Stimulated activated naive CD8-positive, alpha-beta T cell treated with anti-CD3 and anti-CD28 coated beads, Interleukin-15, amount 100 ng/mL, for 72 hours (primary cell): ENCODE measurements around the gene OSBPL8.

Experiments
- ATAC-seq: fragments of 150-1000 bp; cut with Tn5 transposase; 2 replicates; pipeline ENCODE4 v1.10.0; 2021; ENCODE audit warnings: mild to moderate bottlenecking, moderate library complexity
- DNase-seq, 2 donors: peaks; one replicate each; pipeline ENCODE4 v3.0.0; 2021 to 2022
- H3K27ac Mint-ChIP-seq, 2 donors: one replicate each; pipeline ENCODE4 v1.8.0; 2022; ENCODE audit warnings: mild to moderate bottlenecking in 2 of 2, mixed read lengths in 2 of 2, moderate library complexity in 2 of 2
- H3K27me3 Mint-ChIP-seq: one replicate; pipeline ENCODE4 v1.8.0; 2022; ENCODE audit warnings: mixed read lengths
- H3K4me1 Mint-ChIP-seq: one replicate; pipeline ENCODE4 v1.8.0; 2022; ENCODE audit warnings: mild to moderate bottlenecking, mixed read lengths
- H3K4me3 Mint-ChIP-seq, 2 donors: one replicate each; pipeline ENCODE4 v1.8.0; 2022; ENCODE audit warnings: mild to moderate bottlenecking in 2 of 2, mixed read lengths in 2 of 2, moderate library complexity in 1 of 2
- H3K9me3 Mint-ChIP-seq, 2 donors: one replicate each; pipeline ENCODE4 v1.8.0; 2022; ENCODE audit warnings: mixed read lengths in 2 of 2

OSBPL8 gene

GRCh38 chr12:76445462-76445861 is 114.1 kb downstream of the OSBPL8 start:
- Mint-ChIP-seq H3K4me3 (no peak overlapping the region), H3K27me3 (no peaks in the 10 kb centered on the region), H3K27ac (no peak overlapping the region), H3K4me1 (peaks cover 22% of the 10 kb centered on the region), H3K9me3 (no peaks in the 10 kb centered on the region)
- ATAC-seq (peak; percentile 80), DNase-seq (no peak)

- ATAC-seq = peak; percentile 59
- Mint-ChIP-seq H3K4me1 (peaks cover 22% of the 10 kb centered on the region), H3K27me3 (no peaks in the 10 kb centered on the region), H3K4me3 (no peak overlapping the region), H3K9me3 (no peaks in the 10 kb centered on the region), H3K27ac (no peak overlapping the region)
- DNase-seq = no peak
These were observed 115.1 kb downstream of the OSBPL8 start for GRCh38 chr12:76444408-76444984.

- Mint-ChIP-seq H3K9me3 (peaks cover 7 to 8% of the 10 kb centered on the region in 2 donors), H3K27ac (no peak overlapping the region), H3K27me3 (no peaks in the 10 kb centered on the region), H3K4me3 (no peak overlapping the region), H3K4me1 (peaks cover 20% of the 10 kb centered on the region)
- DNase-seq (no peak), ATAC-seq (no peak)
These were observed 118.6 kb downstream of the OSBPL8 start for GRCh38 chr12:76441016-76441415.

- H3K9me3 Mint-ChIP-seq = peaks cover 24 to 48% of the 10 kb centered on the region in 2 donors
- H3K27ac Mint-ChIP-seq = no peak overlapping the region
- ATAC-seq (no peak), DNase-seq (no peak)
- H3K27me3 Mint-ChIP-seq = no peaks in the 10 kb centered on the region
- peaks cover 21% of the 10 kb centered on the region for H3K4me1 Mint-ChIP-seq
- no peak overlapping the region for H3K4me3 Mint-ChIP-seq
These were observed 126.8 kb downstream of the OSBPL8 start for GRCh38 chr12:76432733-76433132.

GRCh38 chr12:76428117-76428516 is 131.5 kb downstream of the OSBPL8 start:
- H3K9me3 Mint-ChIP-seq = peaks cover 19 to 41% of the 10 kb centered on the region in 2 donors

GRCh38 chr12:76426160-76426559 is 133.4 kb downstream of the OSBPL8 start:
- no peaks in the 10 kb centered on the region for H3K27me3 Mint-ChIP-seq
- peaks cover 4 to 21% of the 10 kb centered on the region in 2 donors for H3K9me3 Mint-ChIP-seq
- peaks cover 19% of the 10 kb centered on the region for H3K4me1 Mint-ChIP-seq
- ATAC-seq (no peak), DNase-seq (no peak)
- no peak overlapping the region for H3K27ac Mint-ChIP-seq
- H3K4me3 Mint-ChIP-seq = no peak overlapping the region

More at GRCh38 chr12:76428117-76428516, 131.5 kb downstream of the OSBPL8 start:
- no peak overlapping the region for H3K27ac Mint-ChIP-seq
- H3K4me3 Mint-ChIP-seq = no peak overlapping the region
- ATAC-seq = no peak
- peaks cover 21% of the 10 kb centered on the region for H3K4me1 Mint-ChIP-seq
- no peak for DNase-seq
- no peaks in the 10 kb centered on the region for H3K27me3 Mint-ChIP-seq

- no peak overlapping the region for H3K4me3 Mint-ChIP-seq
- no peaks in the 10 kb centered on the region for H3K27me3 Mint-ChIP-seq
- H3K9me3 Mint-ChIP-seq = peaks cover 4 to 14% of the 10 kb centered on the region in 2 donors
- ATAC-seq (no peak), DNase-seq (no peak)
- peaks cover 8% of the 10 kb centered on the region for H3K4me1 Mint-ChIP-seq
- H3K27ac Mint-ChIP-seq = no peak overlapping the region
These were observed 134.6 kb downstream of the OSBPL8 start for GRCh38 chr12:76424941-76425340.

GRCh38 chr12:76422543-76423438 is 136.8 kb downstream of the OSBPL8 start:
- no peak for DNase-seq
- H3K4me1 Mint-ChIP-seq = peaks cover 6% of the 10 kb centered on the region
- no peaks in the 10 kb centered on the region for H3K27me3 Mint-ChIP-seq
- no peak overlapping the region for H3K27ac Mint-ChIP-seq
- peaks cover 4 to 12% of the 10 kb centered on the region in 2 donors for H3K9me3 Mint-ChIP-seq
- ATAC-seq = no peak
- H3K4me3 Mint-ChIP-seq = no peak overlapping the region

GRCh38 chr12:76422154-76422542 is 137.4 kb downstream of the OSBPL8 start:
- H3K27me3 Mint-ChIP-seq = no peaks in the 10 kb centered on the region
- peaks cover 11% of the 10 kb centered on the region for H3K4me1 Mint-ChIP-seq
- no peak overlapping the region for H3K4me3 Mint-ChIP-seq
- no peak for ATAC-seq
- no peak for DNase-seq
- peaks cover 4 to 12% of the 10 kb centered on the region in 2 donors for H3K9me3 Mint-ChIP-seq
- no peak overlapping the region for H3K27ac Mint-ChIP-seq

GRCh38 chr12:76421046-76421445 is 138.5 kb downstream of the OSBPL8 start:
- H3K9me3 Mint-ChIP-seq = peaks cover 1 to 4% of the 10 kb centered on the region in 2 donors
- DNase-seq = no peak
- no peaks in the 10 kb centered on the region for H3K27me3 Mint-ChIP-seq
- ATAC-seq = no peak
- H3K4me1 Mint-ChIP-seq = peaks cover 16% of the 10 kb centered on the region
- H3K27ac Mint-ChIP-seq = no peak overlapping the region
- H3K4me3 Mint-ChIP-seq = no peak overlapping the region

GRCh38 chr12:76420222-76420621 is 139.3 kb downstream of the OSBPL8 start:
- peaks cover 0 to 4% of the 10 kb centered on the region in 2 donors for H3K9me3 Mint-ChIP-seq
- no peak overlapping the region for H3K4me3 Mint-ChIP-seq
- ATAC-seq (no peak), DNase-seq (no peak)
- no peaks in the 10 kb centered on the region for H3K27me3 Mint-ChIP-seq
- H3K4me1 Mint-ChIP-seq = peaks cover 16% of the 10 kb centered on the region
- H3K27ac Mint-ChIP-seq = no peak overlapping the region

GRCh38 chr12:76417116-76417515 is 142.5 kb downstream of the OSBPL8 start:
- no peak overlapping the region for H3K4me3 Mint-ChIP-seq
- ATAC-seq (no peak), DNase-seq (no peak)
- no peaks in the 10 kb centered on the region for H3K9me3 Mint-ChIP-seq
- H3K27ac Mint-ChIP-seq = no peak overlapping the region
- no peaks in the 10 kb centered on the region for H3K27me3 Mint-ChIP-seq
- H3K4me1 Mint-ChIP-seq = peaks cover 10% of the 10 kb centered on the region

- Mint-ChIP-seq H3K4me1 (peaks cover 17% of the 10 kb centered on the region), H3K27me3 (no peaks in the 10 kb centered on the region), H3K4me3 (no peak overlapping the region), H3K27ac (no peak overlapping the region), H3K9me3 (no peaks in the 10 kb centered on the region)
- ATAC-seq (no peak), DNase-seq (no peak)
These were observed 146.4 kb downstream of the OSBPL8 start for GRCh38 chr12:76413121-76413520.

- H3K4me1 Mint-ChIP-seq = peaks cover 6% of the 10 kb centered on the region
- H3K4me3 Mint-ChIP-seq = no peak overlapping the region
- no peaks in the 10 kb centered on the region for H3K27me3 Mint-ChIP-seq
- no peaks in the 10 kb centered on the region for H3K9me3 Mint-ChIP-seq
- ATAC-seq = no peak
- no peak overlapping the region for H3K27ac Mint-ChIP-seq
- DNase-seq = no peak
These were observed 148.8 kb downstream of the OSBPL8 start for GRCh38 chr12:76410781-76411180.

- Mint-ChIP-seq H3K27ac (no peak overlapping the region), H3K4me3 (no peak overlapping the region), H3K4me1 (peaks cover 6% of the 10 kb centered on the region), H3K9me3 (no peaks in the 10 kb centered on the region), H3K27me3 (no peaks in the 10 kb centered on the region)
- no peak for DNase-seq
- ATAC-seq = no peak
These were observed 149.2 kb downstream of the OSBPL8 start for GRCh38 chr12:76410371-76410770.

GRCh38 chr12:76409074-76409473 is 150.5 kb downstream of the OSBPL8 start:
- no peak overlapping the region for H3K27ac Mint-ChIP-seq

More at GRCh38 chr12:76409074-76409473, 150.5 kb downstream of the OSBPL8 start:
- Mint-ChIP-seq H3K4me1 (peaks cover 6% of the 10 kb centered on the region), H3K9me3 (no peaks in the 10 kb centered on the region), H3K4me3 (no peak overlapping the region), H3K27me3 (no peaks in the 10 kb centered on the region)
- DNase-seq (no peak), ATAC-seq (no peak)
